ENCODE results near the gene PANK3. TPM values are rescaled to one million over a fixed set of nuclear protein-coding genes. Genes with fewer than 3 reads are reported as not detected.

PANK3 gene
- polyA plus RNA-seq, 3 donors, result 9.0 to 11.9 (median 9.3) TPM

DNA sequence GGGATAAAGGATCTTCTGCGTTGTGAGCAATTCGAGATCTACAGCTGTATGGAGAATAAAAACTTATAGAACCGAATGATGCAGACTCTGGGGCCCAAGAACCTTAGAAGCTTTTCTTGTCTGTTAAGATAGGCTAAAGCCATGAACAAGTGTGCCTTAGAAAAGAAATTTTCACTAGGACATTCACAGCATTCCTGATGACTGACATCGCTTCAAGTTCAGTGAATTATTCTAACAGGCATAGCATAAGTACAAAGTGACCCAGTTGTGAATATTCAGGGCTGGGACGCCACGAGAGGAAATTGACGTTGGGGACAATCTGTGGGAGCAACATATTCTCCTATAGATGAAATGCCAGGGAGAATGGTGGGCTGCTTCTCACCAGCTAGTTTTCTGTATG, 32.0 kb upstream of the PANK3 start:
- Histone ChIP-seq H3K27me3 (ENCODE audit: control insufficient read depth in 2 of 2, insufficient read depth in 2 of 2, low read length in 2 of 2) (no peaks in the 10 kb centered on the region), H2AFZ (ENCODE audit: insufficient read depth, low read depth, low read length, poor library complexity, severe bottlenecking) (no peak overlapping the region), H3K9me3 (replicated peaks in 1 of 2; ENCODE audit: control insufficient read depth in 1 of 2, insufficient read depth in 1 of 2, low read length in 2 of 2) (no peaks in the 10 kb centered on the region), H3K27ac (ENCODE audit: low read depth in 1 of 2, low read length in 2 of 2) (no peak overlapping the region), H4K20me1 (ENCODE audit: insufficient read depth, low read length) (no peaks in the 10 kb centered on the region), H3K9ac (ENCODE audit: insufficient read depth, low read length, poor library complexity, severe bottlenecking) (no peak overlapping the region), H3K36me3 (replicated peaks in 1 of 2; ENCODE audit: control insufficient read depth in 1 of 2, insufficient read depth in 2 of 2, low read length in 2 of 2) (no peaks in the 10 kb centered on the region), H3K4me3 (replicated peaks in 1 of 3; ENCODE audit: low read depth in 2 of 3, low read length in 3 of 3) (no peak overlapping the region), H3K79me2 (ENCODE audit: insufficient read depth, low read length) (no peaks in the 10 kb centered on the region), H3K4me2 (replicated peaks; ENCODE audit: extremely low read depth, low read length, poor library complexity, severe bottlenecking) (no peak overlapping the region), H3K4me1 (ENCODE audit: control insufficient read depth in 1 of 2, insufficient read depth in 2 of 2, low read length in 2 of 2) (no peaks in the 10 kb centered on the region)
- peaks cover 0 to 2% (median 2%) of the 10 kb centered on the region in 3 donors for H3K27me3 Mint-ChIP-seq (ENCODE audit: low read depth in 3 of 3)
- TF ChIP-seq, protein P1, sequence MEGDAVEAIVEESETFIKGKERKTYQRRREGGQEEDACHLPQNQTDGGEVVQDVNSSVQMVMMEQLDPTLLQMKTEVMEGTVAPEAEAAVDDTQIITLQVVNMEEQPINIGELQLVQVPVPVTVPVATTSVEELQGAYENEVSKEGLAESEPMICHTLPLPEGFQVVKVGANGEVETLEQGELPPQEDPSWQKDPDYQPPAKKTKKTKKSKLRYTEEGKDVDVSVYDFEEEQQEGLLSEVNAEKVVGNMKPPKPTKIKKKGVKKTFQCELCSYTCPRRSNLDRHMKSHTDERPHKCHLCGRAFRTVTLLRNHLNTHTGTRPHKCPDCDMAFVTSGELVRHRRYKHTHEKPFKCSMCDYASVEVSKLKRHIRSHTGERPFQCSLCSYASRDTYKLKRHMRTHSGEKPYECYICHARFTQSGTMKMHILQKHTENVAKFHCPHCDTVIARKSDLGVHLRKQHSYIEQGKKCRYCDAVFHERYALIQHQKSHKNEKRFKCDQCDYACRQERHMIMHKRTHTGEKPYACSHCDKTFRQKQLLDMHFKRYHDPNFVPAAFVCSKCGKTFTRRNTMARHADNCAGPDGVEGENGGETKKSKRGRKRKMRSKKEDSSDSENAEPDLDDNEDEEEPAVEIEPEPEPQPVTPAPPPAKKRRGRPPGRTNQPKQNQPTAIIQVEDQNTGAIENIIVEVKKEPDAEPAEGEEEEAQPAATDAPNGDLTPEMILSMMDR (IDR thresholded peaks at IDR 0.05), result no peak
- no peak for DNase-seq
- peaks cover 5% of the 10 kb centered on the region for H3K4me1 Mint-ChIP-seq
- 91% methylated on average over 4 of the region's 7 CpGs for WGBS (ENCODE audit: insufficient coverage)
- H3K27ac Mint-ChIP-seq, result no peak overlapping the region
- H3K36me3 Mint-ChIP-seq, result no peaks in the 10 kb centered on the region
- intact Hi-C loops (cut with micrococcal nuclease), result no loop called here
- H3K9me3 Mint-ChIP-seq, result no peaks in the 10 kb centered on the region
- H3K4me3 Mint-ChIP-seq, result no peak overlapping the region

DNA sequence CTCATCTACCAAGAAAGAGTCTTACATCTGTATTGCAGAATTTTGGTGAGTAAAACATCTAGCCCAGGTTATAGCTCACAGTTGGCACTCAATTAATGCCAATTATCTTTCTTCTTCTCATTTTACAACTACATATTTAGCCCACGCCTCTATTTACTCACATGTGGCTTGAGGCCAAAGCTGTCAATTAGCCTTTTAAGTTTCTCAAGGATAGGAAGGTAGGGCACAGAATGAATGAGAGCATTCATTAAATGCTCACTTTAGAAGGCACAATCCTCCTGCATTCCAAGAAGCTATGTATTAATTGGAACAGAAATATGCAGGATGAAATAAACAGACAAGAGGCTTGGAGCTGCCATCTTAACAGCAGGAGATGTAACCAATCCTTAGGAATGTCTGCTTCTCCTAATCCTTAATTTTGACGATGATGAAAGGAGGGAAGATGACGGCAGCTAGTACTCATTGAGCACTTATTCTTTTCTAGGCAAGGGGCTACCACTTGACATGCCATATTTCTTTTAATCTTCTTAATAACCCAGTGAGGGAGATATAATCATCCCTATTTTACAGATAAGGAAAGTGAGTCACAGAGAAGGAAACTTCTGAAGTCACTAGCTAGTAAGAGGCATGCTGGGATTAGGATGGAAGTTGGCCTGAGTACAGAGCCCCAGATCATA, 30.8 kb upstream of the PANK3 start:
- H3K9ac ChIP-seq (ENCODE audit: insufficient read depth, low read length, poor library complexity, severe bottlenecking), result no peak overlapping the region
- no peaks in the 10 kb centered on the region for H4K20me1 ChIP-seq (ENCODE audit: insufficient read depth, low read length)
- no peak overlapping the region for H3K4me3 ChIP-seq (replicated peaks in 1 of 3; ENCODE audit: low read depth in 2 of 3, low read length in 3 of 3)
- TF ChIP-seq, protein P1 (IDR thresholded peaks at IDR 0.05), result no peak
- H3K79me2 ChIP-seq (ENCODE audit: insufficient read depth, low read length), result no peaks in the 10 kb centered on the region
- no peak overlapping the region for H3K4me3 Mint-ChIP-seq
- H3K9me3 Mint-ChIP-seq, result no peaks in the 10 kb centered on the region
- H3K36me3 ChIP-seq (replicated peaks in 1 of 2; ENCODE audit: control insufficient read depth in 1 of 2, insufficient read depth in 2 of 2, low read length in 2 of 2), result no peaks in the 10 kb centered on the region
- H3K9me3 ChIP-seq (replicated peaks in 1 of 2; ENCODE audit: control insufficient read depth in 1 of 2, insufficient read depth in 1 of 2, low read length in 2 of 2), result no peaks in the 10 kb centered on the region
- DNase-seq, result no peak
- intact Hi-C loops (cut with micrococcal nuclease), result no loop called here
- peaks cover 1 to 2% (median 2%) of the 10 kb centered on the region in 3 donors for H3K27me3 Mint-ChIP-seq (ENCODE audit: low read depth in 3 of 3)
- H3K36me3 Mint-ChIP-seq, result no peaks in the 10 kb centered on the region
- H3K27ac Mint-ChIP-seq, result no peak overlapping the region
- no peaks in the 10 kb centered on the region for H3K27me3 ChIP-seq (ENCODE audit: control insufficient read depth in 2 of 2, insufficient read depth in 2 of 2, low read length in 2 of 2)
- H3K4me2 ChIP-seq (replicated peaks; ENCODE audit: extremely low read depth, low read length, poor library complexity, severe bottlenecking), result no peak overlapping the region
- WGBS (ENCODE audit: insufficient coverage), result no CpG with 5 or more reads among the region's 3 CpGs
- H2AFZ ChIP-seq (ENCODE audit: insufficient read depth, low read depth, low read length, poor library complexity, severe bottlenecking), result no peak overlapping the region
- H3K4me1 ChIP-seq (ENCODE audit: control insufficient read depth in 1 of 2, insufficient read depth in 2 of 2, low read length in 2 of 2), result no peaks in the 10 kb centered on the region
- H3K4me1 Mint-ChIP-seq, result peaks cover 5% of the 10 kb centered on the region
- no peak overlapping the region for H3K27ac ChIP-seq (ENCODE audit: low read depth in 1 of 2, low read length in 2 of 2)
